ENCODE measurements around the gene ACACA. TPM values are rescaled to one million over a fixed set of nuclear protein-coding genes. Genes with fewer than 3 reads are reported as not detected.
A peak's percentile ranks its signal among the peaks of the same experiment; 100 is the strongest.

Gene ACACA
- total RNA-seq, 1 donor from 2014 or later = 110 TPM

- intact Hi-C loops (cut with DNase I) = no loop called here
- no peaks in the 10 kb centered on the region for H3K9me3 ChIP-seq
- H3K4me3 ChIP-seq = no peak overlapping the region
- H3K27me3 ChIP-seq = no peaks in the 10 kb centered on the region
- peaks cover 48% of the 10 kb centered on the region for H3K36me3 ChIP-seq
- ATAC-seq = peak; percentile 17
- no peak for DNase-seq
- no peaks in the 10 kb centered on the region for H3K4me1 ChIP-seq
- H3K27ac ChIP-seq = no peak overlapping the region
- no peak for TF ChIP-seq CTCF (IDR thresholded peaks at IDR 0.05)
Observed at GRCh38 chr17:37098152-37098551, 308.5 kb downstream of the ACACA start.

- TF ChIP-seq CTCF (IDR thresholded peaks at IDR 0.05) = no peak
- peaks cover 48% of the 10 kb centered on the region for H3K36me3 ChIP-seq
- no peak for DNase-seq
- H3K27me3 ChIP-seq = no peaks in the 10 kb centered on the region
- intact Hi-C loops (cut with DNase I) = no loop called here
- no peaks in the 10 kb centered on the region for H3K4me1 ChIP-seq
- no peak overlapping the region for H3K4me3 ChIP-seq
- H3K27ac ChIP-seq = no peak overlapping the region
- ATAC-seq = no peak
- H3K9me3 ChIP-seq = no peaks in the 10 kb centered on the region
Observed at GRCh38 chr17:37097154-37097553, 309.5 kb downstream of the ACACA start.

GRCh38 chr17:37096071-37096470 is 310.6 kb downstream of the ACACA start:
- no peaks in the 10 kb centered on the region for H3K9me3 ChIP-seq
- ATAC-seq = no peak
- no peak for DNase-seq

GRCh38 chr17:37094391-37094790 is 312.2 kb downstream of the ACACA start:
- Histone ChIP-seq H3K9me3 (no peaks in the 10 kb centered on the region), H3K27ac (no peak overlapping the region), H3K27me3 (no peaks in the 10 kb centered on the region), H3K36me3 (peaks cover 53% of the 10 kb centered on the region), H3K4me3 (no peak overlapping the region), H3K4me1 (no peaks in the 10 kb centered on the region)
- intact Hi-C loops (cut with DNase I) = no loop called here
- DNase-seq (no peak), ATAC-seq (no peak)
- no peak for TF ChIP-seq CTCF (IDR thresholded peaks at IDR 0.05)

More at GRCh38 chr17:37096071-37096470, 310.6 kb downstream of the ACACA start:
- no peak for TF ChIP-seq CTCF (IDR thresholded peaks at IDR 0.05)
- intact Hi-C loops (cut with DNase I) = no loop called here
- Histone ChIP-seq H3K27ac (no peak overlapping the region), H3K4me1 (no peaks in the 10 kb centered on the region), H3K27me3 (no peaks in the 10 kb centered on the region), H3K36me3 (peaks cover 48% of the 10 kb centered on the region), H3K4me3 (no peak overlapping the region)

GRCh38 chr17:37092701-37093100 is 313.9 kb downstream of the ACACA start:
- Histone ChIP-seq H3K4me3 (no peak overlapping the region), H3K9me3 (no peaks in the 10 kb centered on the region), H3K4me1 (no peaks in the 10 kb centered on the region), H3K27me3 (no peaks in the 10 kb centered on the region), H3K27ac (no peak overlapping the region), H3K36me3 (peaks cover 64% of the 10 kb centered on the region)
- no peak for DNase-seq
- intact Hi-C loops (cut with DNase I) = no loop called here
- ATAC-seq = no peak
- no peak for TF ChIP-seq CTCF (IDR thresholded peaks at IDR 0.05)

- no peaks in the 10 kb centered on the region for H3K4me1 ChIP-seq
- no peak overlapping the region for H3K27ac ChIP-seq
- ATAC-seq (no peak), DNase-seq (no peak)
- no peak overlapping the region for H3K4me3 ChIP-seq
- TF ChIP-seq CTCF (IDR thresholded peaks at IDR 0.05) = no peak
- no peaks in the 10 kb centered on the region for H3K27me3 ChIP-seq
- H3K9me3 ChIP-seq = no peaks in the 10 kb centered on the region
- intact Hi-C loops (cut with DNase I) = no loop called here
- peaks cover 64% of the 10 kb centered on the region for H3K36me3 ChIP-seq
Observed at GRCh38 chr17:37092071-37092470, 314.6 kb downstream of the ACACA start.

All from upper lobe of right lung (tissue), 1 donor.